Trophoblast cell (in vitro differentiated cells and primary cell): ENCODE results near the gene AMPH.

Experiments used
- DNase-seq, 2 donors: peaks; one replicate each; pipeline ENCODE4 v3.0.0-alpha.2; 2016
- H2AFZ ChIP-seq: 2 replicates; pipeline ENCODE4 v1.6.1; 2013; ENCODE audit warnings: low read length, moderate library complexity, mild to moderate bottlenecking; ENCODE audit not compliant: insufficient read depth, poor library complexity
- H2AK5ac ChIP-seq: 2 replicates; pipeline ENCODE4 v1.6.1; 2013; ENCODE audit warnings: mild to moderate bottlenecking, low read length
- H2BK120ac ChIP-seq: 2 replicates; pipeline ENCODE4 v1.6.1; 2013; ENCODE audit warnings: low read length, mild to moderate bottlenecking, moderate library complexity; ENCODE audit not compliant: insufficient read depth, poor library complexity
- H2BK12ac ChIP-seq: 2 replicates; pipeline ENCODE4 v1.6.1; 2013; ENCODE audit warnings: mild to moderate bottlenecking, low read length, moderate library complexity
- H2BK5ac ChIP-seq: 2 replicates; pipeline ENCODE4 v1.6.1; 2013; ENCODE audit warnings: low read length, low read depth, moderate library complexity, mild to moderate bottlenecking; ENCODE audit not compliant: poor library complexity
- H3K14ac ChIP-seq: 2 replicates; pipeline ENCODE4 v1.6.1; 2013; ENCODE audit warnings: mild to moderate bottlenecking, low read length
- H3K18ac ChIP-seq: 2 replicates; pipeline ENCODE4 v1.6.1; 2013; ENCODE audit warnings: mild to moderate bottlenecking, low read length
- H3K23ac ChIP-seq: 2 replicates; pipeline ENCODE4 v1.6.1; 2013; ENCODE audit warnings: low read length
- H3K27ac ChIP-seq: 2 replicates; pipeline ENCODE4 v1.5.1; 2013; ENCODE audit warnings: low read depth, mild to moderate bottlenecking, inconsistent platforms, low read length, moderate library complexity
- H3K27me3 ChIP-seq: 2 replicates; pipeline ENCODE4 v1.6.1; 2013; ENCODE audit warnings: inconsistent platforms, mild to moderate bottlenecking, low read length, moderate library complexity; ENCODE audit not compliant: insufficient read depth
- H3K36me3 ChIP-seq, 2 experiments: 1 replicate in 1 of 2; 2 replicates in 1 of 2; pipeline ENCODE4 v1.6.1; 2013; ENCODE audit warnings: low read length in 2 of 2, mild to moderate bottlenecking in 2 of 2, moderate library complexity in 1 of 2; ENCODE audit not compliant: insufficient read depth in 2 of 2, control insufficient read depth in 1 of 2
- H3K4ac ChIP-seq: 2 replicates; pipeline ENCODE4 v1.6.1; 2013; ENCODE audit warnings: low read depth, mild to moderate bottlenecking, low read length, moderate library complexity
- H3K4me1 ChIP-seq, 2 experiments: 1 replicate in 1 of 2; 2 replicates in 1 of 2; pipeline ENCODE4 v1.6.1; 2013; ENCODE audit warnings: low read length in 2 of 2, mild to moderate bottlenecking in 2 of 2, moderate library complexity in 1 of 2; ENCODE audit not compliant: insufficient read depth in 2 of 2, control insufficient read depth in 1 of 2
- H3K4me2 ChIP-seq: 2 replicates; pipeline ENCODE4 v1.6.1; 2013; ENCODE audit warnings: inconsistent platforms, mild to moderate bottlenecking, low read length, moderate library complexity
- H3K4me3 ChIP-seq: 2 replicates; pipeline ENCODE4 v1.5.1; 2013; ENCODE audit warnings: mild to moderate bottlenecking, low read depth, low read length, inconsistent platforms
- H3K79me1 ChIP-seq: one replicate; pipeline ENCODE4 v1.6.1; 2013; ENCODE audit warnings: low read length
- H3K79me2 ChIP-seq: 2 replicates; pipeline ENCODE4 v1.6.1; 2013; ENCODE audit warnings: low read length, mild to moderate bottlenecking; ENCODE audit not compliant: control insufficient read depth, insufficient read depth, poor library complexity
- H3K9ac ChIP-seq: 2 replicates; pipeline ENCODE4 v1.6.1; 2013; ENCODE audit warnings: mild to moderate bottlenecking, low read length
- H3K9me3 ChIP-seq: 2 replicates; pipeline ENCODE4 v1.6.1; 2013; ENCODE audit warnings: low read depth, mild to moderate bottlenecking, control low read depth, inconsistent platforms, low read length; ENCODE audit not compliant: insufficient read depth
- H4K12ac ChIP-seq: 2 replicates; pipeline ENCODE4 v1.6.1; 2013; ENCODE audit warnings: low read depth, mild to moderate bottlenecking, low read length, moderate library complexity
- H4K8ac ChIP-seq: 2 replicates; pipeline ENCODE4 v1.6.1; 2013; ENCODE audit warnings: low read depth, mild to moderate bottlenecking, low read length, moderate library complexity
- H4K91ac ChIP-seq: one replicate; pipeline ENCODE4 v1.6.1; 2013; ENCODE audit warnings: low read depth, mild to moderate bottlenecking, low read length, moderate library complexity
- WGBS: extraction: QIAGEN DNeasy Blood & Tissue Kit; methylation state at CpG from one replicate; pipeline ENCODE4 v1.1.7; 2013; ENCODE audit warnings: missing lambda C conversion rate; ENCODE audit not compliant: insufficient read length, insufficient coverage; ENCODE audit errors: extremely low coverage; 5-methylcytosine and 5-hydroxymethylcytosine counted together

The AMPH gene

GRCh38 chr7:38393874-38394273, 237.3 kb downstream of the AMPH start:
- Histone ChIP-seq H3K27me3 (no peaks in the 10 kb centered on the region), H3K4ac (no peak overlapping the region), H3K4me1 (no peaks in the 10 kb centered on the region), H4K12ac (no peak overlapping the region), H2BK5ac (no peak overlapping the region), H2BK12ac (no peak overlapping the region), H3K79me1 (no peaks in the 10 kb centered on the region), H3K18ac (no peak overlapping the region), H4K91ac (no peak overlapping the region), H2BK120ac (no peak overlapping the region), H3K4me3 (no peak overlapping the region), H4K8ac (no peak overlapping the region), H3K27ac (no peak overlapping the region), H3K14ac (no peak overlapping the region), H2AFZ (no peak overlapping the region), H3K9me3 (no peaks in the 10 kb centered on the region), H3K4me2 (no peak overlapping the region), H3K79me2 (no peaks in the 10 kb centered on the region), H3K23ac (no peak overlapping the region), H3K9ac (no peak overlapping the region), H3K36me3 (no peaks in the 10 kb centered on the region), H2AK5ac (no peak overlapping the region)
- no peak for DNase-seq
- WGBS, result no CpG with 5 or more reads among the region's 5 CpGs

GRCh38 chr7:38391751-38392150, 239.4 kb downstream of the AMPH start:
- H2AFZ ChIP-seq, result no peak overlapping the region
- no peak overlapping the region for H2AK5ac ChIP-seq
- H3K18ac ChIP-seq, result no peak overlapping the region
- no CpG with 5 or more reads among the region's 13 CpGs for WGBS
- no peak for DNase-seq
- no peak overlapping the region for H3K27ac ChIP-seq
- no peak overlapping the region for H2BK12ac ChIP-seq
- H3K79me2 ChIP-seq, result no peaks in the 10 kb centered on the region
- no peak overlapping the region for H3K9ac ChIP-seq
- H3K4me1 ChIP-seq, result no peaks in the 10 kb centered on the region
- no peak overlapping the region for H4K8ac ChIP-seq
- H3K23ac ChIP-seq, result no peak overlapping the region
- H3K4ac ChIP-seq, result no peak overlapping the region
- H3K27me3 ChIP-seq, result no peaks in the 10 kb centered on the region
- H3K14ac ChIP-seq, result no peak overlapping the region
- no peaks in the 10 kb centered on the region for H3K79me1 ChIP-seq
- no peak overlapping the region for H4K91ac ChIP-seq
- no peaks in the 10 kb centered on the region for H3K36me3 ChIP-seq
- no peak overlapping the region for H3K4me3 ChIP-seq
- no peak overlapping the region for H2BK5ac ChIP-seq
- no peaks in the 10 kb centered on the region for H3K9me3 ChIP-seq
- no peak overlapping the region for H2BK120ac ChIP-seq
- H4K12ac ChIP-seq, result no peak overlapping the region
- no peak overlapping the region for H3K4me2 ChIP-seq

- H3K9me3 ChIP-seq, result no peaks in the 10 kb centered on the region
- no peak overlapping the region for H2AK5ac ChIP-seq
- H2BK12ac ChIP-seq, result no peak overlapping the region
- H2BK120ac ChIP-seq, result no peak overlapping the region
- H2AFZ ChIP-seq, result no peak overlapping the region
- no peak overlapping the region for H3K18ac ChIP-seq
- H3K4ac ChIP-seq, result no peak overlapping the region
- no peak overlapping the region for H3K27ac ChIP-seq
- H3K27me3 ChIP-seq, result no peaks in the 10 kb centered on the region
- no peak overlapping the region for H3K9ac ChIP-seq
- DNase-seq, result no peak
- H4K91ac ChIP-seq, result no peak overlapping the region
- no peaks in the 10 kb centered on the region for H3K79me2 ChIP-seq
- H3K79me1 ChIP-seq, result no peaks in the 10 kb centered on the region
- no peak overlapping the region for H3K4me2 ChIP-seq
- no peak overlapping the region for H4K12ac ChIP-seq
- H3K14ac ChIP-seq, result no peak overlapping the region
- H2BK5ac ChIP-seq, result no peak overlapping the region
- no peaks in the 10 kb centered on the region for H3K36me3 ChIP-seq
- H3K4me1 ChIP-seq, result no peaks in the 10 kb centered on the region
- H3K23ac ChIP-seq, result no peak overlapping the region
- no peak overlapping the region for H3K4me3 ChIP-seq
- no peak overlapping the region for H4K8ac ChIP-seq
Observed at GRCh38 chr7:38385682-38386081, 245.5 kb downstream of the AMPH start.

GRCh38 chr7:38383281-38383680, 247.9 kb downstream of the AMPH start:
- no peak overlapping the region for H4K12ac ChIP-seq
- no peak overlapping the region for H3K18ac ChIP-seq
- H3K4ac ChIP-seq, result no peak overlapping the region
- no CpG with 5 or more reads among the region's 9 CpGs for WGBS
- no peak overlapping the region for H2AFZ ChIP-seq
- no peak overlapping the region for H2BK120ac ChIP-seq
- no peak overlapping the region for H4K8ac ChIP-seq
- no peak overlapping the region for H2BK5ac ChIP-seq
- no peak overlapping the region for H3K9ac ChIP-seq
- H2BK12ac ChIP-seq, result no peak overlapping the region
- no peaks in the 10 kb centered on the region for H3K79me1 ChIP-seq
- no peaks in the 10 kb centered on the region for H3K36me3 ChIP-seq
- no peak overlapping the region for H4K91ac ChIP-seq
- H3K9me3 ChIP-seq, result no peaks in the 10 kb centered on the region
- H3K4me1 ChIP-seq, result no peaks in the 10 kb centered on the region
- no peak overlapping the region for H2AK5ac ChIP-seq
- no peaks in the 10 kb centered on the region for H3K79me2 ChIP-seq
- H3K23ac ChIP-seq, result no peak overlapping the region
- no peak overlapping the region for H3K4me2 ChIP-seq
- no peak overlapping the region for H3K14ac ChIP-seq
- no peak for DNase-seq
- no peak overlapping the region for H3K27ac ChIP-seq
- H3K4me3 ChIP-seq, result no peak overlapping the region
- H3K27me3 ChIP-seq, result no peaks in the 10 kb centered on the region
